H9 (cell line): Measurements from ENCODE around the gene CAPN2. TPM values are rescaled to one million over a fixed set of nuclear protein-coding genes. Genes with fewer than 3 reads are reported as not detected.

Source experiments
- DNase-seq: peaks from one replicate; pipeline ENCODE4 v3.0.0-alpha.2; 2017
- H2AFZ ChIP-seq: one replicate; pipeline ENCODE4 v1.6.1; 2013; ENCODE audit warnings: mild to moderate bottlenecking, low read length, control low read depth, moderate library complexity
- H2AK5ac ChIP-seq: 2 replicates; pipeline ENCODE4 v1.6.1; 2013; ENCODE audit warnings: low read length, control low read depth, mixed read lengths; ENCODE audit not compliant: insufficient read length
- H2BK120ac ChIP-seq: one replicate; pipeline ENCODE4 v1.6.1; 2013; ENCODE audit warnings: low read depth, mild to moderate bottlenecking, low read length, control low read depth, inconsistent platforms; ENCODE audit not compliant: poor library complexity, severe bottlenecking
- H2BK12ac ChIP-seq: 2 replicates; pipeline ENCODE4 v1.6.1; 2013; ENCODE audit warnings: low read length, control low read depth, mixed read lengths, low read depth; ENCODE audit not compliant: insufficient read length
- H2BK15ac ChIP-seq: 2 replicates; pipeline ENCODE4 v1.6.1; 2013; ENCODE audit warnings: low read depth, low read length, control low read depth
- H2BK20ac ChIP-seq: one replicate; pipeline ENCODE4 v1.6.1; 2013; ENCODE audit warnings: low read depth, mild to moderate bottlenecking, low read length, control low read depth, inconsistent platforms; ENCODE audit not compliant: poor library complexity, severe bottlenecking
- H2BK5ac ChIP-seq: 2 replicates; pipeline ENCODE4 v1.6.1; 2013; ENCODE audit warnings: low read length, control low read depth, mixed read lengths; ENCODE audit not compliant: insufficient read length
- H3K14ac ChIP-seq: 2 replicates; pipeline ENCODE4 v1.6.1; 2013; ENCODE audit warnings: low read length, control low read depth; ENCODE audit not compliant: insufficient read depth
- H3K18ac ChIP-seq: 2 replicates; pipeline ENCODE4 v1.6.1; 2013; ENCODE audit warnings: low read depth, mild to moderate bottlenecking, mixed read lengths, low read length, control low read depth; ENCODE audit not compliant: insufficient read length
- H3K23ac ChIP-seq: 2 replicates; pipeline ENCODE4 v1.6.1; 2013; ENCODE audit warnings: low read length, control low read depth, mixed read lengths, low read depth; ENCODE audit not compliant: insufficient read length
- H3K23me2 ChIP-seq: 2 replicates; pipeline ENCODE4 v1.6.1; 2013; ENCODE audit warnings: low read depth, mild to moderate bottlenecking, mixed read lengths, low read length, control low read depth; ENCODE audit not compliant: insufficient read length, poor library complexity, severe bottlenecking
- H3K27ac ChIP-seq: 2 replicates; pipeline ENCODE4 v1.5.1; 2013; ENCODE audit warnings: low read length, control low read depth, mixed read lengths, low read depth; ENCODE audit not compliant: insufficient read length
- H3K27me3 ChIP-seq: 2 replicates; pipeline ENCODE4 v1.6.1; 2013; ENCODE audit warnings: low read length, control low read depth, inconsistent platforms; ENCODE audit not compliant: insufficient read depth
- H3K4ac ChIP-seq: 2 replicates; pipeline ENCODE4 v1.6.1; 2013; ENCODE audit warnings: low read depth, mild to moderate bottlenecking, control low read depth, inconsistent platforms, low read length, moderate library complexity
- H3K4me1 ChIP-seq: 2 replicates; pipeline ENCODE4 v1.6.1; 2013; ENCODE audit warnings: low read length, control low read depth, inconsistent platforms; ENCODE audit not compliant: insufficient read depth
- H3K4me2 ChIP-seq: 2 replicates; pipeline ENCODE4 v1.6.1; 2013; ENCODE audit warnings: low read length, control low read depth, mixed read lengths; ENCODE audit not compliant: insufficient read length, insufficient read depth
- H3K56ac ChIP-seq: 2 replicates; pipeline ENCODE4 v1.6.1; 2013; ENCODE audit warnings: low read depth, mild to moderate bottlenecking, mixed read lengths, low read length, control low read depth; ENCODE audit not compliant: insufficient read length
- H3K79me1 ChIP-seq: 2 replicates; pipeline ENCODE4 v1.6.1; 2013; ENCODE audit warnings: low read depth, mild to moderate bottlenecking, moderate library complexity, low read length, control low read depth, inconsistent platforms; ENCODE audit not compliant: insufficient read depth, poor library complexity, severe bottlenecking
- H3K79me2 ChIP-seq: 2 replicates; pipeline ENCODE4 v1.6.1; 2013; ENCODE audit warnings: low read length, control low read depth, inconsistent platforms; ENCODE audit not compliant: insufficient read depth
- H3K9ac ChIP-seq: 2 replicates; pipeline ENCODE4 v1.6.1; 2013; ENCODE audit warnings: low read length, control low read depth, mixed read lengths; ENCODE audit not compliant: insufficient read length; ENCODE audit errors: extremely low read depth
- H3K9me3 ChIP-seq: one replicate; pipeline ENCODE4 v1.6.1; 2013; ENCODE audit warnings: low read depth, low read length, inconsistent platforms; ENCODE audit not compliant: control insufficient read depth
- H3T11ph ChIP-seq: one replicate; pipeline ENCODE4 v1.6.1; 2013; ENCODE audit warnings: mild to moderate bottlenecking, low read length, control low read depth, inconsistent platforms
- H4K20me1 ChIP-seq: one replicate; pipeline ENCODE4 v1.6.1; 2013; ENCODE audit not compliant: control insufficient read depth, insufficient read length, insufficient read depth
- H4K5ac ChIP-seq: 2 replicates; pipeline ENCODE4 v1.6.1; 2013; ENCODE audit warnings: low read depth, mild to moderate bottlenecking, mixed read lengths, low read length, control low read depth; ENCODE audit not compliant: insufficient read length
- H4K8ac ChIP-seq: replicated peaks from 2 replicates; pipeline ENCODE4 v1.6.1; 2013; ENCODE audit warnings: low read length, control low read depth, mixed read lengths, low read depth; ENCODE audit not compliant: insufficient read length
- H4K91ac ChIP-seq: 2 replicates; pipeline ENCODE4 v1.6.1; 2013; ENCODE audit warnings: low read depth, mild to moderate bottlenecking, moderate library complexity, mixed read lengths, low read length, control low read depth; ENCODE audit not compliant: insufficient read length
- H3K27ac Mint-ChIP-seq, 3 experiments: 2 replicates in 2 of 3; 3 replicates in 1 of 3; pipeline ENCODE4 v1.8.0; 2020 to 2021; ENCODE audit warnings: mixed read lengths in 3 of 3, mild to moderate bottlenecking in 1 of 3, moderate library complexity in 1 of 3
- H3K27me3 Mint-ChIP-seq: 2 replicates; pipeline ENCODE4 v1.8.0; 2021; ENCODE audit warnings: low read depth, mild to moderate bottlenecking, moderate library complexity, mixed read lengths
- H3K36me3 Mint-ChIP-seq, 3 experiments: 2 replicates in 2 of 3; 3 replicates in 1 of 3; pipeline ENCODE4 v1.8.0; 2020 to 2021; ENCODE audit warnings: low read depth in 3 of 3, mixed read lengths in 3 of 3; ENCODE audit not compliant: insufficient read depth in 1 of 3
- H3K4me1 Mint-ChIP-seq, 2 experiments: 2 replicates each; pipeline ENCODE4 v1.8.0; 2020; ENCODE audit warnings: mixed read lengths in 2 of 2
- H3K4me3 Mint-ChIP-seq, 2 experiments: 2 replicates in 1 of 2; 3 replicates in 1 of 2; pipeline ENCODE4 v1.8.0; 2020 to 2021; ENCODE audit warnings: mild to moderate bottlenecking in 2 of 2, mixed read lengths in 2 of 2, moderate library complexity in 1 of 2
- H3K9me3 Mint-ChIP-seq, 2 experiments: 2 replicates in 1 of 2; 3 replicates in 1 of 2; pipeline ENCODE4 v1.8.0; 2020; ENCODE audit warnings: mild to moderate bottlenecking in 2 of 2, mixed read lengths in 2 of 2, moderate library complexity in 1 of 2
- WGBS: extraction: QIAGEN DNeasy Blood & Tissue Kit; methylation state at CpG from one replicate; pipeline ENCODE4 v1.1.7; 2013; ENCODE audit warnings: missing lambda C conversion rate, low lambda C conversion rate, mixed read lengths; ENCODE audit not compliant: insufficient read length; ENCODE audit errors: extremely low coverage; 5-methylcytosine and 5-hydroxymethylcytosine counted together
- total RNA-seq: library from RNA; stranded (reverse); gene quantifications from 2 replicates; pipeline ENCODE4 v1.2.1, GENCODE V29; 2021
- TF ChIP-seq, protein P1 (sequence below): fragments of 200-600 bp; sonication (generic); conservative IDR thresholded peaks from 3 replicates; pipeline ENCODE4 v1.8.0; 2021; ENCODE audit warnings: antibody characterized with exemption, mild to moderate bottlenecking

Gene CAPN2
- total RNA-seq, 1 experiment from 2014 or later = 32.2 TPM

DNA sequence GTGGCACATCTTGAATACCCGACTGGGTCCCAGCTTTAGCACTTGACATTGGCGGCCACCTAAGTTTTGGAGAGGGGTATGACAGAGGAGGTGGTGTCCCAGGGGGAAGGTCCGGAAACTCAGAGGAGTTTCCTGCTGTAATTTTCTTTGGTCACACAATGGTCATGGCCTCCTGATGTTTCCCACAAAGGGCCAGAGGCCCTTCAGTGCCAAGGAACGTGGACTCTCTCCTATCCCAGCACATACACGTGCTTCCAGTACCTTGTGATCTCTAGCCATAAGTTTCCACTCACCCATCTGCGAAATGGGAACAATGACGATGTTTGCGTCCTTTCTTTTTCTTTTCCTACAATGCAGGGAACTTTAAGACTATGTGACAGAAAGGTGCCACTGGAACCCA is 13.2 kb downstream of the CAPN2 start:
- Histone ChIP-seq H3K79me1 (no peaks in the 10 kb centered on the region), H3K18ac (no peak overlapping the region), H2BK15ac (no peak overlapping the region), H3K56ac (no peak overlapping the region), H3K4ac (no peak overlapping the region), H3T11ph (no peak overlapping the region), H2AK5ac (no peak overlapping the region), H2AFZ (no peak overlapping the region), H4K5ac (no peak overlapping the region), H2BK20ac (no peak overlapping the region), H3K4me1 (peaks cover 8% of the 10 kb centered on the region), H4K8ac (no peak overlapping the region), H3K14ac (no peak overlapping the region), H4K20me1 (no peaks in the 10 kb centered on the region), H3K27ac (no peak overlapping the region), H3K4me2 (no peak overlapping the region), H2BK5ac (no peak overlapping the region), H2BK12ac (no peak overlapping the region), H3K9me3 (no peaks in the 10 kb centered on the region), H2BK120ac (no peak overlapping the region), H3K23me2 (no peaks in the 10 kb centered on the region), H3K79me2 (no peaks in the 10 kb centered on the region), H3K9ac (no peak overlapping the region), H3K23ac (no peak overlapping the region), H3K27me3 (peaks cover 26% of the 10 kb centered on the region; the same call in 1 of the 2 replicates), H4K91ac (no peak overlapping the region)
- Mint-ChIP-seq H3K27me3 (peaks cover 63% of the 10 kb centered on the region), H3K4me3 (no peak overlapping the region), H3K27ac (no peak overlapping the region; a peak in 1 of 7 replicates), H3K9me3 (no peaks in the 10 kb centered on the region; a peak in 3 of 5 replicates), H3K4me1 (peaks cover 31 to 32% of the 10 kb centered on the region in 2 experiments), H3K36me3 (peaks cover 19 to 29% (median 19%) of the 10 kb centered on the region in 3 experiments)
- TF ChIP-seq, protein P1, sequence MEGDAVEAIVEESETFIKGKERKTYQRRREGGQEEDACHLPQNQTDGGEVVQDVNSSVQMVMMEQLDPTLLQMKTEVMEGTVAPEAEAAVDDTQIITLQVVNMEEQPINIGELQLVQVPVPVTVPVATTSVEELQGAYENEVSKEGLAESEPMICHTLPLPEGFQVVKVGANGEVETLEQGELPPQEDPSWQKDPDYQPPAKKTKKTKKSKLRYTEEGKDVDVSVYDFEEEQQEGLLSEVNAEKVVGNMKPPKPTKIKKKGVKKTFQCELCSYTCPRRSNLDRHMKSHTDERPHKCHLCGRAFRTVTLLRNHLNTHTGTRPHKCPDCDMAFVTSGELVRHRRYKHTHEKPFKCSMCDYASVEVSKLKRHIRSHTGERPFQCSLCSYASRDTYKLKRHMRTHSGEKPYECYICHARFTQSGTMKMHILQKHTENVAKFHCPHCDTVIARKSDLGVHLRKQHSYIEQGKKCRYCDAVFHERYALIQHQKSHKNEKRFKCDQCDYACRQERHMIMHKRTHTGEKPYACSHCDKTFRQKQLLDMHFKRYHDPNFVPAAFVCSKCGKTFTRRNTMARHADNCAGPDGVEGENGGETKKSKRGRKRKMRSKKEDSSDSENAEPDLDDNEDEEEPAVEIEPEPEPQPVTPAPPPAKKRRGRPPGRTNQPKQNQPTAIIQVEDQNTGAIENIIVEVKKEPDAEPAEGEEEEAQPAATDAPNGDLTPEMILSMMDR = no peak
- WGBS = no CpG with 5 or more reads among the region's 8 CpGs
- no peak for DNase-seq
